Nasal cavity respiratory epithelium epithelial cell of viscerocranial mucosa (primary cell): ENCODE measurements around the gene SPDYE18. TPM values are rescaled to one million over a fixed set of nuclear protein-coding genes. Genes with fewer than 3 reads are reported as not detected.

Source experiments
- total RNA-seq: library from RNA; depleted of rRNA; stranded (reverse); fragments of >200 nt; gene quantifications from 2 replicates; pipeline ENCODE4 v1.2.3, GENCODE V29; 2014

The SPDYE18 gene
- total RNA-seq, result not detected in 2 replicates

GRCh38 chr7:77062557-77062956, at the start of gene SPDYE18:
SPDYE18 (minus strand) TSS chr7:77062558; CDS start chr7:77060512, 2,046 bp downstream.

GRCh38 chr7:77032261-77032660, 30.1 kb downstream of the SPDYE18 start, which contains the start of gene SPDYE17:
SPDYE17 (minus strand) TSS chr7:77032361; CDS start chr7:77030570, 1,791 bp downstream.

Other genes with a start within 250 kb of the SPDYE18 start
- gene SPDYE17, start 30.2 kb downstream of the SPDYE18 start, total RNA-seq, result not detected in 2 replicates
- gene CCDC146, start 60.1 kb upstream of the SPDYE18 start, total RNA-seq, result 2.1 and 6.8 TPM in 2 replicates
- 0.34 TPM in 1 of 2 replicates, not detected in the other for gene FGL2, start 137.3 kb upstream of the SPDYE18 start, total RNA-seq